Ascending aorta (tissue), 2 donors: ENCODE measurements around the gene ULK4. TPM values are rescaled to one million over a fixed set of nuclear protein-coding genes. Genes with fewer than 3 reads are reported as not detected.

Experiments used
- DNase-seq, 2 donors: peaks; one replicate each; pipeline ENCODE4 v3.0.0-alpha.2; 2019; ENCODE audit warnings: low spot score in 2 of 2
- H3K27ac ChIP-seq, 2 donors: fragments of 200-600 bp; sonication (generic); one replicate each; pipeline ENCODE4 v1.5.1; 2016 to 2017; ENCODE audit warnings: mild to moderate bottlenecking in 1 of 2
- H3K27me3 ChIP-seq: fragments of 200-600 bp; sonication (generic); one replicate; pipeline ENCODE4 v1.5.1; 2017
- H3K36me3 ChIP-seq, 2 donors: fragments of 200-600 bp; sonication (generic); one replicate each; pipeline ENCODE4 v1.5.1; 2016
- H3K4me1 ChIP-seq, 2 donors: fragments of 200-600 bp; sonication (generic); one replicate each; pipeline ENCODE4 v1.5.1; 2016 to 2017; ENCODE audit warnings: mild to moderate bottlenecking in 1 of 2
- H3K4me3 ChIP-seq, 2 donors: fragments of 200-600 bp; sonication (generic); one replicate each; pipeline ENCODE4 v1.5.1; 2016 to 2017; ENCODE audit warnings: mild to moderate bottlenecking in 1 of 2
- H3K9me3 ChIP-seq, 2 donors: fragments of 200-600 bp; sonication (generic); one replicate each; pipeline ENCODE4 v1.5.1; 2016
- intact Hi-C: fragments of 100-400 bp; cut with DNase I; formaldehyde crosslinking; loops from one replicate; pipeline ENCODE4 v1.15.1; 2023
- total RNA-seq: library from RNA; depleted of rRNA; stranded (reverse); fragments of >200 nt; gene quantifications from one replicate; pipeline ENCODE4 v1.1.0, GENCODE V29; 2016
- TF ChIP-seq, protein P1 (sequence below), 3 experiments: fragments of 200-600 bp in 2 of 3; fragments of 450-650 bp in 1 of 3; sonication (generic) in 2 of 3; IDR thresholded peaks; one replicate each; pipeline ENCODE4 v1.5.1; 2016 to 2019; ENCODE audit warnings: antibody characterized with exemption in 3 of 3, mild to moderate bottlenecking in 1 of 3, moderate library complexity in 1 of 3

The ULK4 gene
- total RNA-seq, 1 donor from 2014 or later: 4.2 TPM

DNA sequence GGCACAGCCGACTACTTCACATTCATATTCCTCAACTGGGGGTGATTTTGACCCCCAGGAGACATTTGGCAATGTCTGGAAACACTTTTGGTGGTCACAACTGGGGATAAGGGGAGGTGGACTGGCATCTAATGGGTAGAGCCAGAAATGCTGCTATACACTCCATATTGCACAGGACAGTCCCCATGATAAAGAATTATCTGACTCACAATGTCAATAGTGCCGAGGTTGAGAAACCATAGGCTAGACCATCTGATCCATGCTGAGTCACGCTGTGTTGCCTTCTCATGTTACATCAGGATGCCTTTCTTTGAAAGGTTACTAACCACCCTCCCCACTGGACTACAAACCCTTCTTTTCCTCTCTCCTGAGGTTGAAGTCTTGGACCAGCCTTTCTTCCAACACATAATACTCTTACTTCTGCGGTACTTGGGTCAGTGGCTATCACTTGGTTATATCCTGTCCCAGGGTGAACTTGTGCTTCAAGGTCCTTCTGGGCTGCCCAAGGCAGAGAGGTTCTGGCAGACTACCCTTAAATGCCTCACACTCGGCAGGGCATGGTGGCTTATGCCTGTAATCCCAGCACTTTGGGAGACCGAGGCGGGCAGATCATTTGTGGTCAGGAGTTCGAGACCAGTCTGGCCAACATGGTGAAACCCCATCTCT is 693.8 kb downstream of the ULK4 start:
- Histone ChIP-seq H3K27ac (no peak overlapping the region), H3K9me3 (no peaks in the 10 kb centered on the region), H3K4me1 (no peaks in the 10 kb centered on the region), H3K4me3 (no peak overlapping the region), H3K27me3 (no peaks in the 10 kb centered on the region), H3K36me3 (no peaks in the 10 kb centered on the region)
- intact Hi-C loops: no loop called here
- TF ChIP-seq, protein P1, sequence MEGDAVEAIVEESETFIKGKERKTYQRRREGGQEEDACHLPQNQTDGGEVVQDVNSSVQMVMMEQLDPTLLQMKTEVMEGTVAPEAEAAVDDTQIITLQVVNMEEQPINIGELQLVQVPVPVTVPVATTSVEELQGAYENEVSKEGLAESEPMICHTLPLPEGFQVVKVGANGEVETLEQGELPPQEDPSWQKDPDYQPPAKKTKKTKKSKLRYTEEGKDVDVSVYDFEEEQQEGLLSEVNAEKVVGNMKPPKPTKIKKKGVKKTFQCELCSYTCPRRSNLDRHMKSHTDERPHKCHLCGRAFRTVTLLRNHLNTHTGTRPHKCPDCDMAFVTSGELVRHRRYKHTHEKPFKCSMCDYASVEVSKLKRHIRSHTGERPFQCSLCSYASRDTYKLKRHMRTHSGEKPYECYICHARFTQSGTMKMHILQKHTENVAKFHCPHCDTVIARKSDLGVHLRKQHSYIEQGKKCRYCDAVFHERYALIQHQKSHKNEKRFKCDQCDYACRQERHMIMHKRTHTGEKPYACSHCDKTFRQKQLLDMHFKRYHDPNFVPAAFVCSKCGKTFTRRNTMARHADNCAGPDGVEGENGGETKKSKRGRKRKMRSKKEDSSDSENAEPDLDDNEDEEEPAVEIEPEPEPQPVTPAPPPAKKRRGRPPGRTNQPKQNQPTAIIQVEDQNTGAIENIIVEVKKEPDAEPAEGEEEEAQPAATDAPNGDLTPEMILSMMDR (IDR thresholded peaks at IDR 0.05): no peak
- no peak for DNase-seq

DNA sequence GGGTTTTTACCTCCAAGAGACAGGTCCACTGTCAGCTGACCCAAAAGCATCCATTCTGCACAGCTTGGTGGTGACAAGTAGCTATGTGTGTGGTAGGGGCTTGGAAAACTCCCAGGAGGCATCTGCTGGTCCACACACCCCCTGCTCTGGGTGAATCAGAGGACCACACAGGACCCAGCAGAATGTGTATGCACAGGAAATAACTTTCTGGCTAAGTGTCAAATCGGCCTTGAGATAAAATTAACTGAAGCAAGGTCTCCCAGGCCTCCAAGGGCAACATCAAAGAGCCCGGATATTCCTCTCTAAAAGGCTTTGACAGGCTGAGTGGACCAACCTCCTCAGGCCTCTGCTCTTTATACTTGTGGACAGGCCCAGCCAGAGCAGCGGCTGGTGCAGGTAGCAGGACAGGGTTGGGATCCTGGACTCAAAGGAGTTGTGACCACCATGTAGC is 696.1 kb downstream of the ULK4 start:
- no peak overlapping the region for H3K4me3 ChIP-seq
- H3K27ac ChIP-seq: no peak overlapping the region
- H3K4me1 ChIP-seq: no peaks in the 10 kb centered on the region
- no peak for DNase-seq
- intact Hi-C loops: no loop called here
- TF ChIP-seq, protein P1 (IDR thresholded peaks at IDR 0.05): no peak
- no peaks in the 10 kb centered on the region for H3K27me3 ChIP-seq
- no peaks in the 10 kb centered on the region for H3K36me3 ChIP-seq
- no peaks in the 10 kb centered on the region for H3K9me3 ChIP-seq

DNA sequence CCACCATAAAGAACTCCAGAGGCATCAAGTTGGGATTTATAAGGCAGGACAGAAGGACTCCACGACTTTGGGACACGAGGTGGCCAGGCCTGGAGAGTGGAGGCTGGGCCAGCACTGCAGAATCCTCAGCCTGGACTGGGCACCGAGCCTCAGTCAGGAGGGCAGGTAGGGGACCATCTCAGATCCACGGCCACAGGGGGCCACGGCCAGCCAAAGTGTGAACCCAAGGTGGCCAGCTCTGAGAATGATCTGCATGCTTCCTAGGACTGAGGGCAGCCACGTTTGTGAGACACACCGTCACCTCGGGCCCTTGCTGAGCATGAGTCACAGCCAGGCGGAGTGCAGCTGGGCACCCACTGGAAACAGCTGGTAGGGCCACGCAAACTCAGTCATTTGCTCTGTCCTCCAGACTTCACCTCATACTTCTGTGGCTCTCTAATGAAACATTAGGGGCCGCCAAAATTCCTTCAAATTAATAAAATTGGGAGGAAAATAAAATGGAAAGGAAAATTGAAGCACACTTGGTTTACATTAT is 696.8 kb downstream of the ULK4 start:
- no peaks in the 10 kb centered on the region for H3K9me3 ChIP-seq
- intact Hi-C loops: no loop called here
- H3K4me1 ChIP-seq: no peaks in the 10 kb centered on the region
- no peak overlapping the region for H3K4me3 ChIP-seq
- no peaks in the 10 kb centered on the region for H3K27me3 ChIP-seq
- H3K36me3 ChIP-seq: no peaks in the 10 kb centered on the region
- DNase-seq: no peak
- no peak overlapping the region for H3K27ac ChIP-seq
- TF ChIP-seq, protein P1 (IDR thresholded peaks at IDR 0.05): no peak

DNA sequence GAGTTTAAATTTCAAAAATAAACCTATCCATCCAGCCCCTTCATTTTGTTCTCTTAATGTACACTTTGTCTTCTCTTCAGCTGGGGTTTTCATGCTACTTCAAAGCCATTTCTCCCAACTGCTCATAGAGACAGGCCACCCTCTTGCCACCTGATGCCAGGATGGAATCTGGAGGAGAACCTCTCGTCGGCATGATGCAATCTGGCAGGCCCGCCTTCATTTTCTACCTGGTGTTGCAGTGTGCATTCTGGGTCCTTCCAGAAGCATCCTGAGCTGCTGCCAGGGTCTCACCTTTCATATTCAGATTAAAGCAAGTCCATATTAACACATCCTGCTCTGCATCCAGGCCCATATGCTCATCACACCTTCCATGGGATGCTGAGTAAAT is 701.8 kb downstream of the ULK4 start:
- TF ChIP-seq, protein P1 (IDR thresholded peaks at IDR 0.05): no peak
- Histone ChIP-seq H3K27ac (no peak overlapping the region), H3K9me3 (no peaks in the 10 kb centered on the region), H3K27me3 (no peaks in the 10 kb centered on the region), H3K4me3 (no peak overlapping the region), H3K36me3 (no peaks in the 10 kb centered on the region), H3K4me1 (no peaks in the 10 kb centered on the region)
- intact Hi-C loops: no loop called here
- no peak for DNase-seq

DNA sequence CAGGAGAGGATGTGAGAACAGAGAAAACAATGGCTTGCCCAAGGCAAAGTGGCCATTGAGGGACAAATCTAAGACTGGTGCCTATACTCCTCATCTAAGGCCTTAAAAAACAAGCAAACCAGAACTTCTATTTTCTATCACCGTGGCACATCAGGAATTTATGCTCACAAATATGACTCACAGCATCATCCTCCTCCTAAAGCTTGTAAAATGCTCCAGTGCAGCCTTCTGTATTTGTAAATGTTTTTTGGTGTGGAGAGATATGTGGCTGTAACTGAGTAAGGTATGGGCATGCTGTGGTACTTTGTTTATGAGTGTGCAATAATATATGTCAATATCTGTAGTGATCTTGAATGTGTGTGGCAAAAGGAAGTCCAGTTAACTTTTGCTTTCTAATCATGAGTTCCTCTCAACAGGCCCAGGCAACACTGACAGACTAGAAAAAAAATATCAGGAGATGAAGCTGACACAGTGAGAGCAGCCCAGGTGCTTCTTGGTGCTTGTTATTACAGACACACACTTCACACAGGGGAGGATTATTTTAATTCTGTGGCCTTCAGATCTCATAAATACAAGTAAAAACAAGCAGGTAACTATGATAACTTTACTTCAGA is 702.3 kb downstream of the ULK4 start:
- intact Hi-C loops: no loop called here
- Histone ChIP-seq H3K27ac (no peak overlapping the region), H3K36me3 (no peaks in the 10 kb centered on the region), H3K9me3 (no peaks in the 10 kb centered on the region), H3K27me3 (no peaks in the 10 kb centered on the region), H3K4me1 (no peaks in the 10 kb centered on the region), H3K4me3 (no peak overlapping the region)
- TF ChIP-seq, protein P1 (IDR thresholded peaks at IDR 0.05): no peak
- no peak for DNase-seq
